Dedifferentiated amniotic fluid mesenchymal stem cell (primary cell): ENCODE results near the gene BICDL1.
"Not testable (repeated sequence)": the region's sequence is repeated elsewhere in the genome, so short reads cannot be mapped to it uniquely, and the experiment has no call there.

ENCODE experiments used
- DNase-seq: peaks from one replicate; pipeline ENCODE4 v3.0.0-alpha.2; 2016; ENCODE audit errors: extremely low spot score

BICDL1 gene, protein sequence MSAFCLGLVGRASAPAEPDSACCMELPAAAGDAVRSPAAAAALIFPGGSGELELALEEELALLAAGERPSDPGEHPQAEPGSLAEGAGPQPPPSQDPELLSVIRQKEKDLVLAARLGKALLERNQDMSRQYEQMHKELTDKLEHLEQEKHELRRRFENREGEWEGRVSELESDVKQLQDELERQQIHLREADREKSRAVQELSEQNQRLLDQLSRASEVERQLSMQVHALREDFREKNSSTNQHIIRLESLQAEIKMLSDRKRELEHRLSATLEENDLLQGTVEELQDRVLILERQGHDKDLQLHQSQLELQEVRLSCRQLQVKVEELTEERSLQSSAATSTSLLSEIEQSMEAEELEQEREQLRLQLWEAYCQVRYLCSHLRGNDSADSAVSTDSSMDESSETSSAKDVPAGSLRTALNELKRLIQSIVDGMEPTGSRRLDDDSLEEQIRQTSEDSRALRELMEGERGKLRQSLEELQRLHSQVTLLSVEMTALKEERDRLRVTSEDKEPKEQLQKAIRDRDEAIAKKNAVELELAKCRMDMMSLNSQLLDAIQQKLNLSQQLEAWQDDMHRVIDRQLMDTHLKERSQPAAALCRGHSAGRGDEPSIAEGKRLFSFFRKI

GRCh38 chr12:119988472-119989360 lies at the start of gene BICDL1:
BICDL1 (plus strand) TSS chr12:119989236; CDS start chr12:119989869, 633 bp downstream.
- DNase-seq, result peak; percentile 14

GRCh38 chr12:119940897-119941296 lies 48.1 kb upstream of the BICDL1 start:
- no peak for DNase-seq

DNA sequence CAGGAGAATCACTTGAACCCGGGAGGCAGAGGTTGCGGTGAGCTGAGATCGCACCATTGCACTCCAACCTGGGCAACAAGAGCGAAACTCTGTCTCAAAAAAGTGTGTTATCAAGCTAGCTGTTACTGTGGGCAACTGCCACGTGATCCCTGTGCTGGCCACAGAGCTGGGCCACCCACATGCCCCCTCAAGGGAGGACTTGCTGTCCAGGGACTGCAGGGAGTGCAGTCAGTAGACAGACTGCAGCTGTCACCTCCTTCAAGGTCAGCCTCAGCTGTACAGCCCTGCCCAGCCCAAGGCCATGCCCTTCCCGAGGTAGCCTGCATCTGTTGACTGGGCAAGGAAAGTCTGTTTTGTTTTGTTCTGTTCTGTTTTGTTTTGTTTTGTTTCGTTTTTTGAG lies 46.6 kb upstream of the BICDL1 start:
- no peak for DNase-seq

- no peak for DNase-seq
Measured at GRCh38 chr12:119946213-119946612, 42.8 kb upstream of the BICDL1 start.

DNA sequence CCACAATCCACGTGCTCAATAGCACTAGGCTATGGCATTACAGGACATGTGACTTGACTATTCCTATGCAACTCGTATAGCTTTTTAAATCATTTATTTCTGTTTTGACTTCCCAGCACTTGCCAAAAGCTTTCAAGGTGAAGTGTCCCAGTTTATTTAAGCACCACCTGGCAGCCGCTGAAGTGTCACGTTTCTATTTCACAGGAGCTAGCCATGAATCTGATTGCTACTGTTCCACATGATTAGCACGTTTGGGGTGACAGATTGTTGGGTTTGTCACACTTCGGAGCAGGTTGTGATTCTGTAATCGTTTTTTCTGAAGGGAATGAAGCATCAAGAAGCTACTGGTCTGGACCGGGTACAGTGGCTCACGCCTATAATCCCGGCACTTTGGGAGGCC lies 39.9 kb upstream of the BICDL1 start:
- DNase-seq, result no peak

DNA sequence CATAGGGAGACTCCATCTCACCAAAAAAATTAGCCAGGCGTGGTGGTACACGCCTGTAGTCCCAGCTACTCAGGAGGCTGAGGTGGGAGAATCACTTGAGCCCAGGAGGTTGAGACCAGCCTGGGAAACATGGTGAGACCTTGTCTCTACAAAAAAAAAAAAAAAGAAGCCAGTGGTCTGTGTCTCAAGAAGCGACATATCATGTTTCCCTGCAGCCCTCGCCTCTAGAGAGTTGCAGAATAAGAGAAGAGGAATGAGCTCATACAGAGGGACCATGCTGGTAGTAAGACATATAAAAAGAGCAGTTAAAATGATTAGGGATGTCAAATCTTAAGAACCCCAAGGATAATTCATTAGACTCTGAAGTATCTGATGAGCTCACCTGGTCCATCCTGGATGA lies 39.4 kb upstream of the BICDL1 start:
- no peak for DNase-seq

GRCh38 chr12:119956047-119956446 lies 33.0 kb upstream of the BICDL1 start:
- DNase-seq, result no peak

- DNase-seq, result no peak
Measured at GRCh38 chr12:119957135-119957534, 31.9 kb upstream of the BICDL1 start.

GRCh38 chr12:119959435-119959834 lies 29.6 kb upstream of the BICDL1 start:
- no peak for DNase-seq

DNA sequence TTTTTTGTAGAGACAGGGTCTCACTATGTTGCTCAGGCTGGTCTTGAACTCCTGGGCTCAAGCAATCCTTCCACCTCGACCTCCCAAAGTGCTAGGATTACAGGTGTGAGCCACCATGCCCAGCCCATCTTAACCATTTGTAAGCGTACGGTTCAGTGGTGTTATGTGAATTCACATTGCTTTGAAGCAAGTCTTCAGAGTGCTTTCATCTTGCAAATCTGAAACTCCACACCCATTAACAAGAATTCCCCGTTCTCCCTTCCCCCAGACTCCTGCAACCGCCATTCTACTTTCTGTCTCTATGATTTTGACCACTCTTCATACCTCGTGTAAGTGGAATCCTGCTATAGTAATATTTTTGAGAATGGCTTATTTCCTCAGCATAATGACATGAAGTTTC lies 24.9 kb upstream of the BICDL1 start:
- no peak for DNase-seq

DNA sequence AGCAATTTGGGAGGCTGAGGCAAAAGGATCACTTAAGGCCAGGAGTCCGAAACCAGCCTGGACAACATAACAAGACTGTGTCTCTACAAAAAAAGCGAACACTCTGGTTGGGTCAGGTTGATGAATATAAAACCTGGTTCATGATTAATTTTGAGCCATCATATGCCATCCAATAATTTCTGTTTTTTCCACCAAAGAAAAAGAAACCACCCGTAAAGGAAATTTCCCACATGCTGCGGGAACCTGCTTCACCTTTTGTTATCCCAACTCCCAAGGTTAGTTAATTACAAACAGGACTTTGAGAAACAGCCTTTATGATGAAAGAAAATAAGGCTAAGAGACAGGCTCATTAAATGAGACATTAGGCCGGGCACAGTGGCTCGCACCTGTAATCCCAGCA lies 24.1 kb upstream of the BICDL1 start:
- no peak for DNase-seq

- DNase-seq, result no peak
Measured at GRCh38 chr12:119980242-119980641, 8.8 kb upstream of the BICDL1 start.

DNA sequence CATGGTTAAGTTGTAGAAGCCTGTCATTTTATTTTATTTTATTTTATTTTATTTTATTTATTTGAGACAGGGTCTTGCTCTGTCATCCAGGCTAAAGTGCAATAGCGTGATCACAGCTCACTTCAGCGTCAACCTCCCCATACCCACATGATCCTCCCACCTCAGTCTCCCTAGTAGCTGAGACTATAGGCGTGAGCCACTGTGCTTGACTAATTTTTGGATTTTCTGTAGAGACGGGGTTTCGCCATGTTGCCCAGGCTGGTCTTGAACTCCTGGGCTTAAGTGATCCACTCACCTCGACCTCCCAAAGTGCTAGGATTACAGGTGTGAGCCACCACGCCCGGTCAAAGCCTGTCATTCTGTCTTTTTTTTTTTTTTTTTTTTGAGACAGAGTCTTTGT lies 8.3 kb upstream of the BICDL1 start:
- not testable (repeated sequence) for DNase-seq

DNA sequence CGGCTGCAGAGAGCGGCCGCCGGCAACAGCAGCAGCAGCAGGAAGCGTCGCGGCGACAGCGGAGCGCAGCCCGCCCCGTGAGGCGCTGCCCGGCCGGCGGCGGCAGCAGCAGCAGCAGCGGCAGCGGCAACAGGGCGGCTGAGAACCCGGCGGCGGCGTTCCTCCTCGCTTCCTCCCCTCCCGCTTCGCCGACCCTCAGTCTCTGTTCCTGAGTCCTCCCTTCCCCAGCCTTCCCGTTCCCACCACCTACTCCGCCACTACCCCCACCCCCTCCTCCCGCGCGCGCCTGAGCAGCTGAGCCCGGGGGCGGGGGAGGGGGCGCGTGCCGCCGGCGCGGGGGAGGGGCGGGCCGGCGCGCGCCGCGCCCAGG lies 310 bp downstream of the BICDL1 start:
- DNase-seq, result no peak

- peak; percentile 51 for DNase-seq
Measured at GRCh38 chr12:119989731-119990381, 820 bp downstream of the BICDL1 start.

DNA sequence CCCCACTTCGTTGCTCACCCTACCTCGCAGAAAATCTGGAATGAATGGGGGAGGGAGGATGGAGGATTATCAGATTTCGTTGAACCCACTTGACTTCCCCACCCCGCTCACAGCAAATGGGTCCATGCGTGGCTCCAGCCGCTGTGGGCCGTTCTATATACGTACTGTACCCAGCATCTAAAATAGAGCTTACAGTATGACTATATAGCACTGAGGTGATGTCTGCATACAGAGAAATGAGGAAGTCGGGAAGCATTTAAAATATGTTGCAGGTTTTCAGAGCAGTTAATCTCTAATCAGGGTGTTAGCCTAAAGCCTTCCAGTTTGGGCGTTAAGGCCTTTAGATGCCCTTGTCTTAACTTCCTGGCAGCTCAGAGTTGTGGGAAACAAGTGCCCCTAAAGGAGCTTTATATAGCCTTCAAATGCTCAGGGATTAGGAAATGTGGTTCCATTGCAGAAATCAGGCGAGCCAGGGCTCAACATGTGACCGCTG lies 1.4 kb downstream of the BICDL1 start:
- DNase-seq, result no peak

DNA sequence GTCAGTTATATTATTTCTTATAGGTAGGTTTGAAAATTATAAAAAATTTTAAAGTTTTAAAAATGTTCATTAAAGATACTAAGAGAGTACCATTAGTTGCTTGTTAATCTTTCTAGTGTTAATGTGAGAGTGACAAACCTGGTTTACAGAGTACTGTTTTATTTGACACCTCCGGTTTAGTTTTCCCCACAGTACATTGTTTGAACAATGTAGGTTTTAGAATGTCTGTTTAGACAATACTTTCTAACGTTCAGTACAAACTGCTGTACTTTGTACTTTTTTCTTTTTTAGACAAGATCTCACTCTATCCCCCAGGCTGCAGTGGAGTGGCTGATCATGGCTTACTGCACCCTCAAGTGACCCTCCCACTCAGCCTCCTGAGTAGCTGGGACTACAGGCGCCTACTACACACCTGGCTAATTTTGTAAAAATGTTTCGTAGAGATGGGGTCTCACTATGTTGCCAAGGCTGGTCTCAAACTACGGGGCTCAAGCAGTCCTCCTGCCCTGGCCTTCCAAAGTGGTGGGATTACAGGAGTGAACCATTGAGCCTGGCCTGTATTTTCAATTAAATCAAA lies 3.2 kb downstream of the BICDL1 start:
- no peak for DNase-seq

GRCh38 chr12:119994892-119995658 lies 6.0 kb downstream of the BICDL1 start:
- no peak for DNase-seq

DNA sequence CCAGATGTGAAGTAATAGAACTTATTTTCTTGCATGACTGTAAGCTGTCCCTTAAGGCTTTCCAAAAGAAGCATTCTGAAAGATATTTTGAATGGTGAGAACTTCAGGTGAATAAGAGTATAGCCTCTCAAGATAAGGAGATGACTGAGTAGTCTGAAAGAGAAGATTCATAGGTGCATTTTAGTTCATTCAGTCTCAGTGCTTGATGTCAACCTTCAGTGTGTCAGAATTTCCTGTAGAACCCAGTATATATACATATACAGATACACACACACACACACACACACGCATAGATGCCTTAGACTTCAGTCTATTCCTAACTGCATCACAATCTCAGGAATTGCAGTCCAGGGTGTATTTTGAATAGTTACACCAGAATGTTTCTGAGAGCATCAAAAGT lies 7.4 kb downstream of the BICDL1 start:
- no peak for DNase-seq

GRCh38 chr12:119998471-119999245 lies 9.6 kb downstream of the BICDL1 start:
- no peak for DNase-seq
